T-helper 1 cell treated with Interleukin-12 subunit alpha and Interleukin-12 subunit beta and Interleukin-4 antibody, amounts not matched to agents 30 μg/mL and 1 μg/mL, for 36 hours (primary cell): ENCODE results near the gene SUSD2.

Experiments
- H3K27ac Mint-ChIP-seq: one replicate; pipeline ENCODE4 v1.8.0; 2021; ENCODE audit warnings: mild to moderate bottlenecking, mixed read lengths
- H3K27me3 Mint-ChIP-seq: one replicate; pipeline ENCODE4 v1.8.0; 2021; ENCODE audit warnings: low read depth, mixed read lengths
- H3K36me3 Mint-ChIP-seq: one replicate; pipeline ENCODE4 v1.8.0; 2021; ENCODE audit warnings: low read depth, mixed read lengths
- H3K4me1 Mint-ChIP-seq: one replicate; pipeline ENCODE4 v1.8.0; 2021; ENCODE audit warnings: low read depth, mixed read lengths
- H3K4me3 Mint-ChIP-seq: one replicate; pipeline ENCODE4 v1.8.0; 2021; ENCODE audit warnings: mild to moderate bottlenecking, moderate library complexity, mixed read lengths
- H3K9me3 Mint-ChIP-seq: one replicate; pipeline ENCODE4 v1.8.0; 2021; ENCODE audit warnings: mixed read lengths

The SUSD2 gene

DNA sequence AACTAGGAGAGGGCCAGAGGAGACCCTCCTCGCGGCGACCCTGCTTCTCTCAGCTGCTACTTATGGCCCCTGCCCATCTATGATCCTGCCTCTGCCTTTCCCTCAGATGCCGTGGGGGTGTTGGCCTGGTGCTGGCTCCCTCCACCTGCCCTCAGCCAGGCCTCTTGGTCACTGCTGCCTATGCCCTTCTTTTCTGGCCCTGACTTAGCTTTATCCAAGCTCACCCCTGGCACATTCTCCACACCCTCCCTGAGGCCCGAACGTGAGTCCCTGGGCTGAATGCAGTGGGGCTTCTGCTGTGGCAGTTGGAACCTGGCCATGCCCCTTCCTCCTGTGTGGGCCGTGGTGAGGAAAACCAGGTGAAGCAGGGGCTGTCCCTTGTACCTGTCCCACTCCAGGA is 19.8 kb upstream of the SUSD2 start:
- no peak overlapping the region for H3K4me3 Mint-ChIP-seq
- no peaks in the 10 kb centered on the region for H3K27me3 Mint-ChIP-seq
- no peak overlapping the region for H3K27ac Mint-ChIP-seq
- peaks cover 19% of the 10 kb centered on the region for H3K4me1 Mint-ChIP-seq
- H3K9me3 Mint-ChIP-seq: no peaks in the 10 kb centered on the region
- no peaks in the 10 kb centered on the region for H3K36me3 Mint-ChIP-seq

- Mint-ChIP-seq H3K27ac (no peak overlapping the region), H3K9me3 (no peaks in the 10 kb centered on the region), H3K27me3 (no peaks in the 10 kb centered on the region), H3K4me3 (no peak overlapping the region), H3K4me1 (peaks cover 15% of the 10 kb centered on the region), H3K36me3 (no peaks in the 10 kb centered on the region)
Measured at GRCh38 chr22:24161909-24162308, 19.4 kb upstream of the SUSD2 start.

DNA sequence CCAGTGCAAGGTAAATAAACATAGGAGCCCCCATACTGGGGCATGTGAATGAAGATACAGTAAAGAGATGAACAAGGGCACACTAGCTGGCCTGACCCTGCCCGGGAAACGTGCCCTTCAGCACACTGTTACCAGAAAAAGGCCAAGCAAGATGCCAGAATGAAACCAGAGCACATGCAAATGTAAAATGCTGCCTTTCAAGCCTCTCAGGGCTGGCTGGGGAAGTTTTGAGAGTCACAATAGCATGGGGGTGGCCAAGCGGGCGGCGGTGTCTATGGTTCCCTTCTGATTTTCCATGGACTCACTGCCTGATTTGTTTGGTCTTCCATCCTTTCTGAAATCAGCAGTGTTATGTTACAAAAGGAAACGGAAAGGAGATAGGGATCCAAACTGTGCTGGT is 18.9 kb upstream of the SUSD2 start:
- H3K4me3 Mint-ChIP-seq: no peak overlapping the region
- no peak overlapping the region for H3K27ac Mint-ChIP-seq
- H3K9me3 Mint-ChIP-seq: no peaks in the 10 kb centered on the region
- H3K4me1 Mint-ChIP-seq: peaks cover 10% of the 10 kb centered on the region
- H3K36me3 Mint-ChIP-seq: no peaks in the 10 kb centered on the region
- H3K27me3 Mint-ChIP-seq: no peaks in the 10 kb centered on the region

- H3K27me3 Mint-ChIP-seq: no peaks in the 10 kb centered on the region
- H3K4me3 Mint-ChIP-seq: no peak overlapping the region
- no peaks in the 10 kb centered on the region for H3K9me3 Mint-ChIP-seq
- H3K27ac Mint-ChIP-seq: no peak overlapping the region
- H3K36me3 Mint-ChIP-seq: peaks cover 4% of the 10 kb centered on the region
- peaks cover 5% of the 10 kb centered on the region for H3K4me1 Mint-ChIP-seq
Measured at GRCh38 chr22:24164243-24164642, 17.0 kb upstream of the SUSD2 start.

DNA sequence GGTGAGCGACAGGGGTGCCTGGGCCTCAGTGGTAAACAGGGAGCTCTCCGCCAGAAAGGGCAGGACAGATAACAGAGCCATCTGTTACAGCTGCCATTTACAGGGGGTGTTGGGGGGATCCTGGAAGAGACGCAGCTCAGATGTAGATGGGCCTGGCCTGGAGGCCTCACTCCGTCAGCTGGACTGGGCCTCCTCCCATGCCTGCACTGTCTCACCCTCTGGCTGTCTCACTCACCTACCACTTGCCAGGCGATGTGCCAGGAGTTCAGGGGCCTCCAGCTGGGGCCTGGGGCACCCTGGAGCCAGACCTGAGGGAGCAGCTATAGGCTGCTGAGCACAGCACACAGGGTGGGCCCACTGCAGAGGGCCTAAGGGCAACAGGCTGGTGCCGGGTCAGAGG is 16.3 kb upstream of the SUSD2 start:
- Mint-ChIP-seq H3K9me3 (no peaks in the 10 kb centered on the region), H3K4me3 (no peak overlapping the region), H3K36me3 (peaks cover 4% of the 10 kb centered on the region), H3K27ac (no peak overlapping the region), H3K4me1 (peaks cover 5% of the 10 kb centered on the region), H3K27me3 (no peaks in the 10 kb centered on the region)

- Mint-ChIP-seq H3K4me1 (peaks cover 5% of the 10 kb centered on the region), H3K9me3 (no peaks in the 10 kb centered on the region), H3K27ac (no peak overlapping the region), H3K36me3 (peaks cover 4% of the 10 kb centered on the region), H3K4me3 (no peak overlapping the region), H3K27me3 (no peaks in the 10 kb centered on the region)
Measured at GRCh38 chr22:24165673-24166072, 15.6 kb upstream of the SUSD2 start.

DNA sequence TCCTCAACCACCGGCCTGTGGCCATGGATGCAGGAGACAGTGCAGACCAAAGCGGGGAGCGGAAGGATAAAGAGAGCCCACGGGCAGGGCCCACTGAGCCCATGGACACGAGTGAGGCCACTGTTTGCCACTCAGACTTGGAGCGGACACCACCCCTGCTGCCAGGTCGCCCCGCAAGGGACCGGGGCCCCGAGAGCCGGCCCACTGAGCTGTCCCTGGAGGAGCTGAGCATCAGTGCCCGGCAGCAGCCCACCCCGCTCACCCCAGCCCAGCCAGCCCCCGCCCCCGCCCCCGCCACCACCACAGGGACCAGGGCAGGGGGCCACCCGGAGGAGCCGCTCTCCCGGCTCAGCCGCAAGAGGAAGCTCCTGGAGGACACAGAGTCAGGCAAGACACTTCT is 14.5 kb upstream of the SUSD2 start:
- Mint-ChIP-seq H3K9me3 (no peaks in the 10 kb centered on the region), H3K27ac (peak overlapping the region; percentile 15), H3K4me1 (peaks cover 5% of the 10 kb centered on the region), H3K4me3 (no peak overlapping the region), H3K27me3 (no peaks in the 10 kb centered on the region), H3K36me3 (peaks cover 4% of the 10 kb centered on the region)

DNA sequence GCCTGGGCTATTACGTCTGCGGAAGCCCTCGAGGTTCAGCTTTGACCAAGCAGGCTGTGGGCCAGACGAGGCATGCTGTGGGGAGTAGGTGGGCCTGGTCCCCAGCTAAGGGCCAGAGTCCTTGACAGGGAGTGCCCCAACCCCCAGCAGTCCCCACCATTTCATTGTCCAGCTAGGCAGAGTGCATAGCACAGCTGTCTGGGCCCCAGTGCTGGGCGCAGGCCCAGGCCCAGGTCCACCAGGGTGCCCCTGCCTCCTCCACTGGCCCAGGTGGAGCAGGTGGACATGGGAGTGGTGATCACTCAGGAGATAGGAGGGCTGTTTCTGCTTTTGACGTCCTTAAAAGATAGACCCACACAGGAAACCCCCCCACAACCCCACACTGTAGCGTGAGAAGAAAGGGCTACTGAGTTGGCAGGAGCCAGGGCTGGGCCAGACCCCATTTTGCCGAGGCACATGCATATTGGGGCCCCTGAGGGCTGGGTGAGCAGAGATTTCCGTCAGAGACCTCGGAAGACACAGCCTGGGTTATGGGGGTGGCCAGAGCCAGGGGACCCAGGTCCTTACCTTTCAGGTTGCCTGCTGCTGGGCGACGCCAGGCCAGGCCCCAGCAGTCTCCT is 11.7 kb upstream of the SUSD2 start:
- Mint-ChIP-seq H3K36me3 (peaks cover 8% of the 10 kb centered on the region), H3K4me1 (no peaks in the 10 kb centered on the region), H3K9me3 (no peaks in the 10 kb centered on the region), H3K27me3 (no peaks in the 10 kb centered on the region), H3K27ac (no peak overlapping the region), H3K4me3 (no peak overlapping the region)

DNA sequence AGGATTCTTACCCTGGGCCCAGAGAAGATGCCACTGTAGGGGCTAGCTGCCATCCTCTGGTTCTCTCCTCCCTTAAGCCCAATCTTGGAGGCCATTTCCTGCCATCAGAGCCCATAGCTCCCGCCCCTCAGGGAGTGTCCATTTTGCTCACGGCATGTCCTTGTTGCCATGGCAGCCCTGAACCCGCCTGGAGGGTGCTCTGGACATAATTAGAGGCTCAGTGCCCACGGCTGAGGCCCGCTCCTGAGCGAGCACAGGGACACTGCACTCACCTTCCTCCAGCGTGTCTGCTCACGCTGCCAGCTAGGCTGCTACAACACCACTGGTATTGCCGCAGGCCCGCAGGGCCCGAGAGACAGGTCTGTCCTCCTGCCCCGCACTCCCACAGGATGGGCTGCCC is 11.1 kb upstream of the SUSD2 start:
- H3K27ac Mint-ChIP-seq: no peak overlapping the region
- H3K9me3 Mint-ChIP-seq: no peaks in the 10 kb centered on the region
- H3K36me3 Mint-ChIP-seq: peaks cover 9% of the 10 kb centered on the region
- no peaks in the 10 kb centered on the region for H3K4me1 Mint-ChIP-seq
- H3K27me3 Mint-ChIP-seq: no peaks in the 10 kb centered on the region
- H3K4me3 Mint-ChIP-seq: no peak overlapping the region

GRCh38 chr22:24170632-24171031 is 10.7 kb upstream of the SUSD2 start:
- no peak overlapping the region for H3K27ac Mint-ChIP-seq
- no peak overlapping the region for H3K4me3 Mint-ChIP-seq
- H3K4me1 Mint-ChIP-seq: no peaks in the 10 kb centered on the region
- no peaks in the 10 kb centered on the region for H3K27me3 Mint-ChIP-seq
- H3K9me3 Mint-ChIP-seq: no peaks in the 10 kb centered on the region
- H3K36me3 Mint-ChIP-seq: peaks cover 9% of the 10 kb centered on the region

GRCh38 chr22:24171822-24172221 is 9.5 kb upstream of the SUSD2 start:
- no peaks in the 10 kb centered on the region for H3K27me3 Mint-ChIP-seq
- peaks cover 9% of the 10 kb centered on the region for H3K36me3 Mint-ChIP-seq

DNA sequence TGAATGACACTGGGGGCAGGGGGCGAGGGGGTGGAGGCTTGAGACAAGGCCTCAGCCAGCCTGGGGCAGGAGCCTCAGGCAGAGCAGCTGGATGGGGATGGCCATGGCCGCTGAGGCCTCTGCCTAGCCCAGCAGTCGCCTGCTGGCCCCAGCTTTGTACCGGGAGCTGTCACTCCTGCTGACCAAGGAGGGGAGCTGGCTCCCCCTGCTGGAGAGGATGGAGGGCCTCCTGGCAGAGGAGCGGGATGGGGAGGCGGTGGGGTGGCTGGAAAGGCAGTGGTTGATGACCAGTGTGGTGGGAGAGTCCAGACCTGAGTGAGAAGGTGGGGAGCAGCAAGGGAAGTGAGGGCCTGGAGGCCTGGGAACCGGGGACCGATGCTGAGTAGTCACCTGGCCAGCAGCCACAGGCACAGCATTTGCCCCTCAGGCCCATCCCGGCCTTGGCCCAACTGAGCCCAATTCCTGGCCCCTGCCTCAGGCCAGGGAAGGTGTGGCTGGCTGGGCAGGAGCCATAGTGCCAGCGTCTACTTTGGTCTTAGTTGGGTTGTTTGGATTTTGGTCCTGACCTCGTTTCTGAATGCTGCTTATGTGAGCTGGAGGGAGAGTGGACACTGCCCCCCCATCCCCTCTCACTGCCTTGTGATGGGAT is 6.0 kb upstream of the SUSD2 start:
- H3K27ac Mint-ChIP-seq: no peak overlapping the region
- no peak overlapping the region for H3K4me3 Mint-ChIP-seq
- H3K36me3 Mint-ChIP-seq: peaks cover 5% of the 10 kb centered on the region
- H3K27me3 Mint-ChIP-seq: no peaks in the 10 kb centered on the region
- H3K9me3 Mint-ChIP-seq: no peaks in the 10 kb centered on the region
- H3K4me1 Mint-ChIP-seq: no peaks in the 10 kb centered on the region

More at GRCh38 chr22:24171822-24172221, 9.5 kb upstream of the SUSD2 start:
- no peaks in the 10 kb centered on the region for H3K4me1 Mint-ChIP-seq
- no peaks in the 10 kb centered on the region for H3K9me3 Mint-ChIP-seq
- H3K4me3 Mint-ChIP-seq: no peak overlapping the region
- no peak overlapping the region for H3K27ac Mint-ChIP-seq

GRCh38 chr22:24176040-24176439 is 5.2 kb upstream of the SUSD2 start:
- peaks cover 5% of the 10 kb centered on the region for H3K36me3 Mint-ChIP-seq

GRCh38 chr22:24176630-24177029 is 4.7 kb upstream of the SUSD2 start:
- no peak overlapping the region for H3K27ac Mint-ChIP-seq
- no peaks in the 10 kb centered on the region for H3K9me3 Mint-ChIP-seq
- H3K27me3 Mint-ChIP-seq: no peaks in the 10 kb centered on the region
- no peaks in the 10 kb centered on the region for H3K4me1 Mint-ChIP-seq
- H3K4me3 Mint-ChIP-seq: no peak overlapping the region
- peaks cover 5% of the 10 kb centered on the region for H3K36me3 Mint-ChIP-seq

More at GRCh38 chr22:24176040-24176439, 5.2 kb upstream of the SUSD2 start:
- no peaks in the 10 kb centered on the region for H3K9me3 Mint-ChIP-seq
- H3K4me1 Mint-ChIP-seq: no peaks in the 10 kb centered on the region
- no peak overlapping the region for H3K27ac Mint-ChIP-seq
- H3K4me3 Mint-ChIP-seq: no peak overlapping the region
- H3K27me3 Mint-ChIP-seq: no peaks in the 10 kb centered on the region

- peaks cover 5% of the 10 kb centered on the region for H3K36me3 Mint-ChIP-seq
- no peak overlapping the region for H3K27ac Mint-ChIP-seq
- H3K4me1 Mint-ChIP-seq: no peaks in the 10 kb centered on the region
- no peak overlapping the region for H3K4me3 Mint-ChIP-seq
- H3K27me3 Mint-ChIP-seq: no peaks in the 10 kb centered on the region
- no peaks in the 10 kb centered on the region for H3K9me3 Mint-ChIP-seq
Measured at GRCh38 chr22:24177045-24177444, 4.2 kb upstream of the SUSD2 start.
